Measurements from ENCODE around the gene CTDP1.
"Not testable (repeated sequence)": the region's sequence is repeated elsewhere in the genome, so short reads cannot be mapped to it uniquely, and the experiment has no call there.

The CTDP1 gene

GRCh38 chr18:79704631-79705030 is 25.0 kb downstream of the CTDP1 start:
- DNase-seq: no peak

- DNase-seq: no peak
Measured at GRCh38 chr18:79705272-79705671, 25.7 kb downstream of the CTDP1 start.

- no peak for DNase-seq
Measured at GRCh38 chr18:79706006-79706405, 26.4 kb downstream of the CTDP1 start.

- no peak for DNase-seq
Measured at GRCh38 chr18:79706658-79707057, 27.1 kb downstream of the CTDP1 start.

GRCh38 chr18:79707239-79707638 is 27.6 kb downstream of the CTDP1 start:
- DNase-seq: no peak

GRCh38 chr18:79707671-79708070 is 28.1 kb downstream of the CTDP1 start:
- DNase-seq: no peak

- DNase-seq: no peak
Measured at GRCh38 chr18:79708412-79708811, 28.8 kb downstream of the CTDP1 start.

- no peak for DNase-seq
Measured at GRCh38 chr18:79712206-79712857, 32.7 kb downstream of the CTDP1 start.

GRCh38 chr18:79713341-79713740 is 33.7 kb downstream of the CTDP1 start:
- DNase-seq: no peak

GRCh38 chr18:79714531-79715240 is 35.1 kb downstream of the CTDP1 start:
- DNase-seq: no peak

- no peak for DNase-seq
Measured at GRCh38 chr18:79715280-79715679, 35.7 kb downstream of the CTDP1 start.

GRCh38 chr18:79717059-79717458 is 37.5 kb downstream of the CTDP1 start:
- no peak for DNase-seq

- no peak for DNase-seq
Measured at GRCh38 chr18:79717555-79718074, 38.0 kb downstream of the CTDP1 start.

- DNase-seq: no peak
Measured at GRCh38 chr18:79718126-79718525, 38.5 kb downstream of the CTDP1 start.

- no peak for DNase-seq
Measured at GRCh38 chr18:79718878-79719477, 39.4 kb downstream of the CTDP1 start.

GRCh38 chr18:79719478-79720358 is 40.1 kb downstream of the CTDP1 start:
- not testable (repeated sequence) for DNase-seq

- DNase-seq: no peak
Measured at GRCh38 chr18:79720359-79720733, 40.7 kb downstream of the CTDP1 start.

GRCh38 chr18:79723036-79723435 is 43.4 kb downstream of the CTDP1 start:
- DNase-seq: no peak

GRCh38 chr18:79723628-79724027 is 44.0 kb downstream of the CTDP1 start:
- no peak for DNase-seq

- no peak for DNase-seq
Measured at GRCh38 chr18:79724299-79725080, 44.9 kb downstream of the CTDP1 start.

- DNase-seq: no peak
Measured at GRCh38 chr18:79725486-79725885, 45.9 kb downstream of the CTDP1 start.

- DNase-seq: no peak
Measured at GRCh38 chr18:79726721-79727120, 47.1 kb downstream of the CTDP1 start.
